Endothelial cell of umbilical vein (primary cell): ENCODE measurements around the gene NT5M.

ENCODE experiments used
- CTCF ChIP-seq, 2 donors: IDR thresholded peaks; 1 replicate in 1 of 2; 2 replicates in 1 of 2; pipeline ENCODE4 v1.5.1; 2011; ENCODE audit warnings: low read length in 2 of 2, mild to moderate bottlenecking in 2 of 2, moderate library complexity in 2 of 2, control low read depth in 1 of 2, inconsistent platforms in 1 of 2, low read depth in 1 of 2; ENCODE audit not compliant: insufficient read depth in 1 of 2; ENCODE audit errors: extremely low read depth in 1 of 2
- EZH2 ChIP-seq: IDR thresholded peaks from 2 replicates; pipeline ENCODE4 v1.6.1; 2012; ENCODE audit warnings: borderline replicate concordance, low read depth, mild to moderate bottlenecking, moderate library complexity, low read length, inconsistent platforms; ENCODE audit not compliant: severe bottlenecking
- FOS ChIP-seq: IDR thresholded peaks from 2 replicates; pipeline ENCODE4 v1.6.1; 2011; ENCODE audit warnings: mild to moderate bottlenecking, low read length, moderate library complexity, borderline replicate concordance; ENCODE audit not compliant: insufficient read depth
- JUN ChIP-seq: IDR thresholded peaks from 2 replicates; pipeline ENCODE4 v1.6.1; 2011; ENCODE audit warnings: borderline replicate concordance, low read depth; ENCODE audit not compliant: insufficient read length, insufficient read depth
- POLR2A ChIP-seq: IDR thresholded peaks from 2 replicates; pipeline ENCODE4 v1.6.1; 2012; ENCODE audit warnings: low read depth, mild to moderate bottlenecking, control low read depth, low read length
- POLR2AphosphoS5 ChIP-seq: IDR thresholded peaks from 2 replicates; pipeline ENCODE4 v1.6.1; 2012; ENCODE audit warnings: low read depth, mild to moderate bottlenecking, control low read depth, low read length, moderate library complexity; ENCODE audit not compliant: insufficient read depth
- TF ChIP-seq, protein P1 (sequence below): IDR thresholded peaks from 2 replicates; pipeline ENCODE4 v1.6.1; 2011; ENCODE audit not compliant: insufficient read depth, insufficient read length

DNA sequence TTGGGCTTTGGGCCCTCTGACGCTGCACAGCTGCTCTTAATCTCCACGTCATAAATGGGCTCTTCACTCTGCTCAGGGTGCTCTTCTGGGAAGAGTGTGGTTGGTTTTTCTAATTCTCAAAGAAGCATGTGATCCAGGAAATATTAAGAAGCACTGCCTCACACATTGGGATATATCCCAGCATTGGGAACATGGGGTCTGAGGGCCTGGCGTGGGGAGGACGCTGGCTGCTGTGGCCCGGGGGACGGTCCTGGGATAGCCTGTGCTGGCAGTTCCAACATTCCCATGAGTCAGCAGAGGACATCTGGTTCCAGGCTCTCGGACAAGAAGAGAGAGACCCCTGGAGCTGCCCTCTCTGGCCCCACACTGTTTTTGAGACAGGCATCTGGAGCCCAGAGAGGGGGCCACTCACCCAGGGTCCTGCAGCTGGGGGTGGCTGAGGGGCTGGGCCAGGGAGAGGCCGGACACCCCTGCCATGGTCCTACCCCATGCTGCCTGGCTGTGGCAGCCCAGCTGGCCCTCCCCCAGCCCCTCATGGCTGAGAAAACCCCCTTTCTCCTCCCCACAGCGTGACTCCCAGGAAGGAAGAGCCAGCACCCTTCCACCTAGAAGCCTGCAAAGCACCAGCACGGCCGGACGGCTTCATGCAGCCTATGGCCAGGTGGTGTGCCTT lies 58.8 kb downstream of the NT5M start:
- TF ChIP-seq CTCF (IDR thresholded peaks at IDR 0.05; ENCODE audit: extremely low read depth in 1 of 2, insufficient read depth in 1 of 2, low read depth in 1 of 2, low read length in 2 of 2) (no peak), POLR2A (no peak), POLR2AphosphoS5 (no peak), FOS (no peak), JUN (no peak), EZH2 (no peak)
- TF ChIP-seq, protein P1, sequence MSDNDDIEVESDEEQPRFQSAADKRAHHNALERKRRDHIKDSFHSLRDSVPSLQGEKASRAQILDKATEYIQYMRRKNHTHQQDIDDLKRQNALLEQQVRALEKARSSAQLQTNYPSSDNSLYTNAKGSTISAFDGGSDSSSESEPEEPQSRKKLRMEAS, result no peak
